GM12892 (cell line): Measurements from ENCODE around the gene LHX2.
A peak's percentile ranks its signal among the peaks of the same experiment; 100 is the strongest.

Experiments used
- DNase-seq: peaks from one replicate; pipeline ENCODE4 v3.0.0; 2011; ENCODE audit not compliant: insufficient read length
- FAIRE-seq: peaks from 2 replicates; lab custom pipeline; 2011; peaks lifted over from hg19 to GRCh38; lab: Jason Lieb, UNC
- POLR2A ChIP-seq: IDR thresholded peaks from 2 replicates; pipeline ENCODE4 v1.6.1; 2011; ENCODE audit warnings: low read depth, low read length, control low read depth
- POLR2AphosphoS5 ChIP-seq: IDR thresholded peaks from 2 replicates; pipeline ENCODE4 v1.6.1; 2011; ENCODE audit warnings: low read depth, low read length, control low read depth
- TAF1 ChIP-seq: IDR thresholded peaks from 2 replicates; pipeline ENCODE4 v1.6.1; 2011; ENCODE audit warnings: low read depth, mild to moderate bottlenecking, control low read depth, low read length, borderline replicate concordance

LHX2 gene

DNA sequence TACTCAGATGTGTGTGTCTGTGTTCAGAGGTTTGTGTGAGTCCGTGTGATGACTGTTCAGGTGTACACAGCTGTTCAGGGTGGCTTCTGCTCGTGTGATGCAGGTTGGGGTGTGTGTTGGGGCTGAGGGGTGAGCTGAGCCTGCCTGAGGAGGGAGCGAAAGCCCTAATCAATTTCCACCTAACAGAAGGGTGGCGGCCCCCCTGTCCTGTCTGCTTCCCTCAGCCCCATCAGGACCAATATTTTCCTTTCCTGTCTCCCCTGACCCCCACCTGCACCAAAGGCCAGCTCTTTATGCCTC, 30.2 kb downstream of the LHX2 start:
- DNase-seq (no peak), FAIRE-seq (peak; percentile 50)
- no peak for TF ChIP-seq POLR2A
- TF ChIP-seq TAF1 = no peak
- no peak for TF ChIP-seq POLR2AphosphoS5

DNA sequence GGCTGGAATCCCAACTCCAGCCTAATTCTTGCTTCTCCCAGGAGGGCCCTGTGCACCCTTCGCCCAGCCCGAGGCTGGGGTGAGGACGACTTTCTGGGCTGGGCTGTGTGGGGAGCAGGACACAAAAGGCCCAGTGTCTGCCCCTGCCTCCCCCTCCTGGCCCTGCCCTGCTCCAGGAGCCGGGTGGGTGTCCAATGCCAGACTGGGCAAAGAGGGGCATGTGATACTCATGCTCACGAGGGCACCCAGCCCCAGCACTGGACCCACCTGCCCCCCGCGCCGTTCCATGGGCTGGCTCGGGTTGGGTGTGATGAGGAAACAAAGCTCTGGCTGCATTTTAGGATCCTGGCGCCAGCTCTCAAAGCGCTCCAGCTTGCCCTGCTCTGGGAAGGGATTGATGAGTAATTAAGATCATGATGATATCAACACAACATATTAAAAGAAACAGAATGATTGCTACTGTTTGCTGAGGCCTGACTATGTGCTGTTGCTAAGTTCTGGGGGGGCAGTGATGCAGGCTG, 30.7 kb downstream of the LHX2 start:
- FAIRE-seq (no peak), DNase-seq (no peak)
- TF ChIP-seq POLR2AphosphoS5 (no peak), POLR2A (no peak), TAF1 (no peak)

DNA sequence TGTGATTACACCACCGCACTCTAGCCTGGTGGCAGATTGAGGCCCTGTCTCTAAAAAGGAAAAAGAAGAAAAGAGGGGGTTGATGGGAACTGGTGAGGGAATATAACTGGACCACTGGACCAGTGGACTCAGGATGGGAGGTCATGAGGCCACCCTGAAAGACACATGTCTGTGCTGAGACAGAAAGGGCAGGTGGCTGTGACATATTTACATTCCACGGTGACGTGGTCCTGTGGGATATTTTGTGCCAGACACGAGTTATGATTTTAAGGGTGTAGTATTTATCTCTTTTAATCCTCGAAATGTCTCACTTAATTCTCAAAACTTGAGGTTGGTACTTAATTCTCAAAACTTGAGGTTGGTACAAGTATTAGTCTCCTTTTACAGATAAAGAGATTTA, 32.9 kb downstream of the LHX2 start:
- FAIRE-seq (no peak), DNase-seq (no peak)
- TF ChIP-seq POLR2AphosphoS5 (no peak), TAF1 (no peak), POLR2A (no peak)

DNA sequence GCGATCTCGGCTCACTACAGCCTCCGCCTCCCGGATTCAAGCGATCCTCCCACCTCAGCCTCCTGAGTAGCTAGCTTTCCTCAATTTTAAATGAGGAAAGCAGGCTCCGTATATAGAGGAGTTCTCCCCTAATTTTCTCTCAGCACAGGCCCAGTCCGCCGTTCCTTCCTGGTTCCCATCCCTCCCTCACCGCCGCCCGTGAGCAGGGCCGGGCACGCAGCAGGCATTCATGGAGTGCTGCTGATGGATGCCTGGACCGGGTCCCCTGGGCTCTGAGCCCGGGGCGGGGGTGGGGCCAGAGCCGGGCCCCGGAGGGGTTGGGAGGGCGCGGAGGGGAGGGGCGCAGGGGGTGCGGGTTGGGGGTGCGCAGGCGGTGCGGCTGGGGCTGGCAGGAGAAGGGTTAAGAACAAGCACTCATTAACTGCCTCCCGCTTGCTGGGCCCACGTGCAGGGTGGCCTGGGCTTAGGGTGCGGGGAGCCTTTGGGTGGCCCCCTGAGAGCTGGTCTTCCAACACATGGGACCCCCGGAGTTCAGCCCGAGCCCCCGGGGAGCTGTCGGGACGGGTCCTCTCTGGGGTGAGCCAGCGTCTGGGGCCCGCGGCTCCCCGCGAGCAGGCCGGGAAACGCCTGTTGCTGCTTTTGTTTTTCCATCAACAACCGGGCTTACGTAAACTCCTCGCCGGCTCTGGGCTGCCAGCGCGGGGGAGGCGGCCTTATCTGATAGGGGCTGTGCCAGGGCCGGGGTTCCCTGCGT, 33.7 kb downstream of the LHX2 start:
- FAIRE-seq = no peak
- DNase-seq = no peak
- no peak for TF ChIP-seq TAF1
- TF ChIP-seq POLR2AphosphoS5 = no peak
- TF ChIP-seq POLR2A = no peak

DNA sequence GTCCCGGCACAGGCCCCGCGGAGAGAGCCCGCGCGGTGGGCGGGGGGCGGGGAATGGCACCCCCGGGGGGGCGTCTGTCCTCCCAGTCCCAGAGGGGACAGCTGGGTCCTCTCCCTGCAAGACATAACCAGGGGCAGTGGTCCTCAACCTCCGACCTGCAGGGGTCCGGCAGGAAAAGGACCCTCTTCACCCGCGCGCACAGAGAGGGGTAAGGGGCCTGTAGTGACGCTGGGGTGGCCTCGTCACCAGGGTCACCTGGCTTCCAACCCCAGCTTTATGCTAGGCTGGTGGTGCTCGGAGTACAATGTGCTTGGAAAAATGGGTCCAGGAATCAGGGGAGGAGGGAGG, 34.2 kb downstream of the LHX2 start:
- FAIRE-seq = no peak
- no peak for TF ChIP-seq POLR2A
- TF ChIP-seq TAF1 = no peak
- no peak for TF ChIP-seq POLR2AphosphoS5
- DNase-seq = no peak

DNA sequence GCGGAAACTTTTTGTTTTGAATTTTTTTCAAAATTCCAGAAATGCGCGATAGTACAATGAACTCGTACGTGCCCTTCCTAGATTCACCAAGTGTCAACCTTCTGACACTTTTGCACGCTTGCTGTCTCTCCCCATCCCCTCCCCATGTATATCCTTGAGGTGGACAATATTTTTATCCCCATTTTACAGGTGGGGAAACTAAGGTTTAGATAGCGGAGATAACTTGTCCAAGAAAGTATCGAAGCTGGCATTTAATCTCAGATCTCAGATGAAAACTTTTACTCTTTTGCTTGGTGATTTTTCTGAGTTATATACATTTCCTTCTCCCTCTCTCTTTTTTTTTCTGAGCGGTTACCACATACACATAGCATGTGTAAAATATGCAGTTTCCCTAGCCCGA, 34.6 kb downstream of the LHX2 start:
- TF ChIP-seq POLR2A (no peak), TAF1 (no peak), POLR2AphosphoS5 (no peak)
- no peak for DNase-seq

GRCh38 chr9:124047251-124047672, 35.7 kb downstream of the LHX2 start:
- no peak for DNase-seq
- TF ChIP-seq POLR2A (no peak), TAF1 (no peak), POLR2AphosphoS5 (no peak)
- FAIRE-seq = no peak

More for the DNA sequence above, 34.6 kb downstream of the LHX2 start:
- no peak for FAIRE-seq

DNA sequence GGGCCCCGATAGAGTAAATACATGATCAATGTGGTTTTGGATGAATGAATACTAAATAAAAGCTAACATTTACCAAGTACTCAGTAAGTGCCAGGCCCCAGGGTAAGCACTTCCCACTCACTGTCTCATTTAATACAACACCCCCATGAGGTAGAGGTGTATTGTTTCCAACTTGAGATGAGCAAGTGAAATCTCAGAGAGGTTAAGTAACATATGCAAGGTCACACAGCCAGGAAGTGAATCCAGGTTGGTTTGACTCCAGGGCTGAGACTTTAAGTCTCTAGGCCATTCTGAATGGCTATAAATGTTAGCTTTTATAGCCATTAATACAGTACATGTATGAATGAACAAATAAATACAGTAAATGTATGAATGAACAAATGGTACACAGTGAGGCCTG, 39.4 kb downstream of the LHX2 start:
- no peak for FAIRE-seq
- no peak for DNase-seq
- TF ChIP-seq POLR2AphosphoS5 (no peak), TAF1 (no peak), POLR2A (no peak)

DNA sequence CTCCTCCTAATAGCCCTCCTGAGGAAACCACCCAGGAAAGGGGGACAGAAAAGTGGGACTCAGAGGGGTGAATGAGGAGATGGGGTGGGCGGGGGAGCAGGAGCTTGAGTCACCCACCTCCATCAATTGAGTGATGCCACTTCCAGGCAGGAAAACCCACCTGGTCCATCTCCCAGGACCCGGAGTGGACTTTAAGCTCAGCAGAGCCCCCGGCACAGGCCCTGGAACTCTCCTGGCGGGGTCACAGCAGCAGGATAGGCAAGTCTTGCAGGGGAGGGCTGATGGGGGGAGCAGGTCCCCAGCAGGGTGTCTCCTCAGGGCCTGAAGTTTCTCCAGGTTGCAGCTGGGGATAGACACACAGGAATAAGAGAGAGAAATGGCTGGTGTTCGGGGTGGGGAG, 40.8 kb downstream of the LHX2 start:
- FAIRE-seq (no peak), DNase-seq (no peak)
- TF ChIP-seq TAF1 (no peak), POLR2AphosphoS5 (no peak), POLR2A (no peak)

GRCh38 chr9:124054582-124055227, 43.1 kb downstream of the LHX2 start:
- DNase-seq (no peak), FAIRE-seq (peak; percentile 92)
- no peak for TF ChIP-seq TAF1

- DNase-seq = no peak
- FAIRE-seq = no peak
These were observed 49.5 kb downstream of the LHX2 start for GRCh38 chr9:124060844-124061605.

DNA sequence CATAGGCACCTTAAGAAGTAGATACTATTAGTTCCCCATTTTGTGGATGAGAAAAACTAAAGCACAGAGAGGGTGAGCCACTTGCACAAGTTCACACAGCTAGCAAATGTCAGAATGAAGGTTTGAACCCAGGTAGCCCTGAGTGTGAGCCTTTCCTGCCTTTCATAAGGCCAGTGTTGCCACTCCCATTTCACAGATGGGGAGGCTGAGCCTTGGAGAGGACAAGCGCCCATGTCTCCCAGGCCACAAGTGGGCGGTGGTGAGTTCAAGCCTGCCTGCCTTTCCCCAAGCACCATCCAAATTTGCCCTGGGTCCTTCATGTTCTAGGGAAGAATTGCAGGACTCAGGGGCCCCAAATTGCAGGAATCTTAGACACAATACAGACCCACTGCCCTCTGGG, 50.6 kb downstream of the LHX2 start:
- DNase-seq = no peak
- no peak for TF ChIP-seq POLR2A
- TF ChIP-seq POLR2AphosphoS5 = no peak
- TF ChIP-seq TAF1 = no peak
- no peak for FAIRE-seq

More at GRCh38 chr9:124060844-124061605, 49.5 kb downstream of the LHX2 start:
- TF ChIP-seq POLR2A (no peak), POLR2AphosphoS5 (no peak), TAF1 (no peak)
